Left ventricle myocardium inferior (tissue), 1 donor: ENCODE results near the gene CORO1A. TPM values are rescaled to one million over a fixed set of nuclear protein-coding genes. Genes with fewer than 3 reads are reported as not detected.

ENCODE experiments used
- DNase-seq: peaks from one replicate; pipeline ENCODE4 v3.0.0-alpha.2; 2020
- H3K27ac ChIP-seq: fragments of 200-600 bp; replicated peaks from 2 replicates; pipeline ENCODE4 v1.8.0; 2021
- H3K27me3 ChIP-seq: fragments of 200-600 bp; 2 replicates; pipeline ENCODE4 v1.8.0; 2021; ENCODE audit warnings: low read depth
- H3K36me3 ChIP-seq: fragments of 200-600 bp; 2 replicates; pipeline ENCODE4 v1.8.0; 2021
- H3K4me1 ChIP-seq: fragments of 200-600 bp; 2 replicates; pipeline ENCODE4 v1.8.0; 2021
- H3K4me3 ChIP-seq: fragments of 200-600 bp; 2 replicates; pipeline ENCODE4 v1.8.0; 2021; ENCODE audit warnings: mild to moderate bottlenecking, moderate library complexity
- H3K9me3 ChIP-seq: fragments of 200-600 bp; replicated peaks from 2 replicates; pipeline ENCODE4 v1.8.0; 2021
- intact Hi-C: fragments of 100-400 bp; cut with micrococcal nuclease; formaldehyde crosslinking; loops from one replicate; pipeline ENCODE4 v1.11.0; 2022
- total RNA-seq: library from RNA; stranded (reverse); fragmentation: NEBNext Ultra II Directional; extraction: Animal tissue kit (Norgen Biotek cat#: 25700); gene quantifications from one replicate; pipeline ENCODE4 v1.2.1, GENCODE V29; 2021
- TF ChIP-seq, protein P1 (sequence below): fragments of 200-600 bp; IDR thresholded peaks from 2 replicates; pipeline ENCODE4 v1.8.0; 2021; ENCODE audit warnings: antibody characterized with exemption, mild to moderate bottlenecking, borderline replicate concordance
- donor health status: DM: no; HTN: yes; CAD: no; lungs with severe emphysema.

Gene CORO1A
- total RNA-seq, 1 donor from 2014 or later = 7.7 TPM

DNA sequence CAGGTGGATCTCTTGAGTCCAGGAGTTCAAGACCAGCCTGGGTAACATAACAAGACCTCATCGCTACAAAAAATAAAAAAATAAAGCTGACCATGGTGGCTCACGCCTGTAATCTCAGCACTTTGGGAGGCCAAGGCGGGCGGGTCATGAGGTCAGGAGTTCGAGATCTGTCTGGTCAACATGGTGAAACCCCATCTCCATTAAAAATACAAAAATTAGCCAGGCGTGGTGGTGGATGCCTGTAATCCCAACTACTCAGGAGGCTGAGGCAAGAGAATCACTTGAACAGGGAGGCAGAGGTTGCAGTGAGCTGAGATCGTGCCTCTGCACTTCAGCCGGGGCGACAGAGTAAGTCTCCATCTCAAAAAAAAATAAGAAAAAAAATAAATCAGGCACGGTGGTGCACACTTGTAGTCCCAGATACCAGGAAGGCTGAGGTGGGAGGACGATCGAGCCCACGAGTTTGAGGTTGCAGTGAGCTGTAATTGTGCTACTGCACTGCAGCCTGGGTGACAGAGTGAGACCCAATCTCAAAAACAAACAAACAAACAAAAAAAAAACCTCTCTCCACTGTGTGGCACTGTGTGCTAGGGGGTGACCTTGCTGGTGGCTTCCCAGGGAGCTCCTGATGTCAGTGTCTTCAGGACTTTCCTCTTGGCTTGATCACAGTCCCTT, 40.6 kb upstream of the CORO1A start:
- Histone ChIP-seq H3K27me3 (no peaks in the 10 kb centered on the region), H3K4me1 (no peaks in the 10 kb centered on the region), H3K4me3 (no peak overlapping the region), H3K27ac (no peak overlapping the region), H3K36me3 (no peaks in the 10 kb centered on the region), H3K9me3 (no peaks in the 10 kb centered on the region)
- no peak for DNase-seq
- TF ChIP-seq, protein P1, sequence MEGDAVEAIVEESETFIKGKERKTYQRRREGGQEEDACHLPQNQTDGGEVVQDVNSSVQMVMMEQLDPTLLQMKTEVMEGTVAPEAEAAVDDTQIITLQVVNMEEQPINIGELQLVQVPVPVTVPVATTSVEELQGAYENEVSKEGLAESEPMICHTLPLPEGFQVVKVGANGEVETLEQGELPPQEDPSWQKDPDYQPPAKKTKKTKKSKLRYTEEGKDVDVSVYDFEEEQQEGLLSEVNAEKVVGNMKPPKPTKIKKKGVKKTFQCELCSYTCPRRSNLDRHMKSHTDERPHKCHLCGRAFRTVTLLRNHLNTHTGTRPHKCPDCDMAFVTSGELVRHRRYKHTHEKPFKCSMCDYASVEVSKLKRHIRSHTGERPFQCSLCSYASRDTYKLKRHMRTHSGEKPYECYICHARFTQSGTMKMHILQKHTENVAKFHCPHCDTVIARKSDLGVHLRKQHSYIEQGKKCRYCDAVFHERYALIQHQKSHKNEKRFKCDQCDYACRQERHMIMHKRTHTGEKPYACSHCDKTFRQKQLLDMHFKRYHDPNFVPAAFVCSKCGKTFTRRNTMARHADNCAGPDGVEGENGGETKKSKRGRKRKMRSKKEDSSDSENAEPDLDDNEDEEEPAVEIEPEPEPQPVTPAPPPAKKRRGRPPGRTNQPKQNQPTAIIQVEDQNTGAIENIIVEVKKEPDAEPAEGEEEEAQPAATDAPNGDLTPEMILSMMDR = no peak
- intact Hi-C loops = no loop called here

DNA sequence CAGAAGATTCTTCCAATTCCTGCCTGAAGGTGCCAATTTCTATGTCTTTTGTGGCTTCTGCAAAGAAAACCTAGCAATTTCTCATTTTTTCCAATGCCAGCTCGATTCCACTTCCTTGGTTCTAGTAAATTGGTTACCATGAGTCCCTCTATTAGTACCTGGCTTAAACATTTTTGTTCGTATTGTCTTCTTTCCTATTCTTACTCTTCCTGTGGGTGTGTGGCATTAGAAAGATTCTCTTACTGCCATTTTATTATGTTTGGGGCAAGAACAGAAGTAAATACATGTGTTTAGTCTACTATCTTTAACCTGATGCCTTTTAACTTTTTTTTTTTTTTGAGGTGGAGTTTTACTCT, 40.1 kb upstream of the CORO1A start:
- no peak for DNase-seq
- H3K4me1 ChIP-seq = no peaks in the 10 kb centered on the region
- TF ChIP-seq, protein P1 = no peak
- no peaks in the 10 kb centered on the region for H3K27me3 ChIP-seq
- no peak overlapping the region for H3K4me3 ChIP-seq
- intact Hi-C loops = no loop called here
- no peaks in the 10 kb centered on the region for H3K9me3 ChIP-seq
- H3K27ac ChIP-seq = no peak overlapping the region
- H3K36me3 ChIP-seq = no peaks in the 10 kb centered on the region

DNA sequence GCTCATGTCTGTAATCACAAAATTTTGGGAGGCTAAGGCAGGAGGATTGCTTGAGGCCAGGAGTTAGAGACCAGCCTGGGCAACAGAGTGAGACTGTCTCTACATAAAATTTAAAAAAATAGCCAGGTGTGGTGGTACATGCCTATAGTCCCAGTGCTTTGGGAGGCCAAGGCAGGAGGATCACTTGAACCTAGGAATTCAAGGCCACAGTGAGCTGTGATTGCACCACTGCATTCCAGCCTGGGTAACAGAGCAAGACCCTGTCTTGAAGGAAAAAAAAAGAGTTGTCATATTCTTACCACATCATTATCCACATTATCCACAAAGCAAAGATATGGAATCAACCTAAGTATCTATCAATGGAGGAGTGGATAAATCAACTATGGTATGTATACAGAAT, 39.4 kb upstream of the CORO1A start:
- intact Hi-C loops = no loop called here
- Histone ChIP-seq H3K27ac (no peak overlapping the region), H3K27me3 (no peaks in the 10 kb centered on the region), H3K4me3 (no peak overlapping the region), H3K9me3 (peaks cover 4% of the 10 kb centered on the region), H3K4me1 (no peaks in the 10 kb centered on the region), H3K36me3 (no peaks in the 10 kb centered on the region)
- no peak for DNase-seq
- TF ChIP-seq, protein P1 = no peak

DNA sequence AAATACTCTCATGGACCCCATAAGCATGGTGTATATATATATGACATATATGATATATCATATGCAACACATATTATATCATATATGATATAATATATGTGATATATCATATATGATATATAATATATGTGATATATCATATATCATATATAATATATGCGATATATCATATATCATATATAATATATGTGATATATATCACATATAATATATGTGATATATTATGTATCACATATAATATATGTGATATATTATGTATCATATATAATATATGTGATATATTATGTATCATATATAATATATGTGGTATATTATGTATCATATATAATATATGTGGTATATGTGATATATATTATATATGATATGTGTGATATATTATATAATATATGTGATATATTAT, 38.5 kb upstream of the CORO1A start:
- Histone ChIP-seq H3K27ac (no peak overlapping the region), H3K9me3 (peaks cover 13% of the 10 kb centered on the region), H3K27me3 (no peaks in the 10 kb centered on the region), H3K4me1 (no peaks in the 10 kb centered on the region), H3K36me3 (no peaks in the 10 kb centered on the region), H3K4me3 (no peak overlapping the region)
- DNase-seq = no peak
- intact Hi-C loops = no loop called here
- TF ChIP-seq, protein P1 = no peak

DNA sequence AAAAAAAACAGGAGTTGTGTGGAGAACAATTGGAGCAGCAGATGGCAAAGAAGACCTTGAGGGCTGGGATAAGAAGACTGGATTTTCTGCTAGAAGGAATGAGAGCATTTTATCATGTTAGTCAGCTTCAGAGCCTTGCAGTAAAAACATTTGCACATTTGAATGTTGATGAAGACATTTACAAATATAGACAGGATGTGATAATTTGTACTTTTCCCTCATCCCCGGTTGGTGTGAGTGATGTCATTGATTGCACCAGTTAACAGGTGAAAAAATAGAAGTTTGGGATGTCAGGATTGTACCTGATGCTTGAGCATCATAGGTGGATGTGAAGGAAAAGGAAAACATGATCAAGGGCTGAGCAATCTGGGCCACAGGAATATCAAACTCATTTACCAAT, 37.7 kb upstream of the CORO1A start:
- no peak overlapping the region for H3K27ac ChIP-seq
- H3K4me1 ChIP-seq = no peaks in the 10 kb centered on the region
- no peaks in the 10 kb centered on the region for H3K36me3 ChIP-seq
- no peaks in the 10 kb centered on the region for H3K27me3 ChIP-seq
- TF ChIP-seq, protein P1 = no peak
- H3K4me3 ChIP-seq = no peak overlapping the region
- intact Hi-C loops = no loop called here
- peaks cover 17% of the 10 kb centered on the region for H3K9me3 ChIP-seq
- DNase-seq = no peak
